BE2C (cell line): ENCODE measurements around the gene POLN.

Experiments used
- DNase-seq: peaks from one replicate; pipeline ENCODE4 v3.0.0-alpha.2; 2020
- H3K27me3 ChIP-seq: fragments of 250-450 bp; sonication (Bioruptor Pico); 2 replicates; pipeline ENCODE4 v1.5.1; 2020; ENCODE audit warnings: mild to moderate bottlenecking
- H3K36me3 ChIP-seq: fragments of 250-450 bp; sonication (Bioruptor Pico); 2 replicates; pipeline ENCODE4 v1.5.1; 2020; ENCODE audit warnings: mild to moderate bottlenecking
- H3K4me1 ChIP-seq: fragments of 250-450 bp; sonication (Bioruptor Pico); 2 replicates; pipeline ENCODE4 v1.5.1; 2020
- H3K4me3 ChIP-seq: 2 replicates; pipeline ENCODE4 v1.5.1; 2011; ENCODE audit warnings: low read depth, low read length
- H3K9me3 ChIP-seq: fragments of 250-450 bp; sonication (Bioruptor Pico); 2 replicates; pipeline ENCODE4 v1.5.1; 2020
- TF ChIP-seq, protein P1 (sequence below): IDR thresholded peaks from 2 replicates; pipeline ENCODE4 v1.5.1; 2012; ENCODE audit warnings: mild to moderate bottlenecking, low read depth, low read length

Gene POLN

DNA sequence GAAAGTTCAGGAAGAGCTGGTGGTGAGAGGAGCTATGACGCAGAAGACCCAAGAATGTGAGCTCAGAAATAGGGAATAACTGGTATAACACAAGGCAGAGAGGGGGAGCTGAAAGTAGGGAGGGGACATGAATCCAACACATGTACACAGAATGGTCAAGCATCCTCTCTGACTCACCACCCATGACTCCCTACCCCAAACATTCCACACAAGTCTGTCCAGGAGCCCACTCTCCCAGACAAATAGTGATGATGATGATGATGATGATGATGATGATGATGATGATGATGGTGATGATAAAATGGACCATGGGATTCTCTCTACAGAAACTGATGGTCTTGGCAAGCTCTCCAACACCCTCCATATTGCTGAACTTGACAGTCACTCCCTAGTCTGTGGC lies 136.4 kb downstream of the POLN start:
- Histone ChIP-seq H3K9me3 (peaks cover 4% of the 10 kb centered on the region), H3K4me1 (no peaks in the 10 kb centered on the region), H3K36me3 (no peaks in the 10 kb centered on the region), H3K27me3 (peaks cover 5% of the 10 kb centered on the region; the same call in 1 of the 2 replicates), H3K4me3 (no peak overlapping the region)
- TF ChIP-seq, protein P1, sequence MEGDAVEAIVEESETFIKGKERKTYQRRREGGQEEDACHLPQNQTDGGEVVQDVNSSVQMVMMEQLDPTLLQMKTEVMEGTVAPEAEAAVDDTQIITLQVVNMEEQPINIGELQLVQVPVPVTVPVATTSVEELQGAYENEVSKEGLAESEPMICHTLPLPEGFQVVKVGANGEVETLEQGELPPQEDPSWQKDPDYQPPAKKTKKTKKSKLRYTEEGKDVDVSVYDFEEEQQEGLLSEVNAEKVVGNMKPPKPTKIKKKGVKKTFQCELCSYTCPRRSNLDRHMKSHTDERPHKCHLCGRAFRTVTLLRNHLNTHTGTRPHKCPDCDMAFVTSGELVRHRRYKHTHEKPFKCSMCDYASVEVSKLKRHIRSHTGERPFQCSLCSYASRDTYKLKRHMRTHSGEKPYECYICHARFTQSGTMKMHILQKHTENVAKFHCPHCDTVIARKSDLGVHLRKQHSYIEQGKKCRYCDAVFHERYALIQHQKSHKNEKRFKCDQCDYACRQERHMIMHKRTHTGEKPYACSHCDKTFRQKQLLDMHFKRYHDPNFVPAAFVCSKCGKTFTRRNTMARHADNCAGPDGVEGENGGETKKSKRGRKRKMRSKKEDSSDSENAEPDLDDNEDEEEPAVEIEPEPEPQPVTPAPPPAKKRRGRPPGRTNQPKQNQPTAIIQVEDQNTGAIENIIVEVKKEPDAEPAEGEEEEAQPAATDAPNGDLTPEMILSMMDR = no peak
- no peak for DNase-seq

DNA sequence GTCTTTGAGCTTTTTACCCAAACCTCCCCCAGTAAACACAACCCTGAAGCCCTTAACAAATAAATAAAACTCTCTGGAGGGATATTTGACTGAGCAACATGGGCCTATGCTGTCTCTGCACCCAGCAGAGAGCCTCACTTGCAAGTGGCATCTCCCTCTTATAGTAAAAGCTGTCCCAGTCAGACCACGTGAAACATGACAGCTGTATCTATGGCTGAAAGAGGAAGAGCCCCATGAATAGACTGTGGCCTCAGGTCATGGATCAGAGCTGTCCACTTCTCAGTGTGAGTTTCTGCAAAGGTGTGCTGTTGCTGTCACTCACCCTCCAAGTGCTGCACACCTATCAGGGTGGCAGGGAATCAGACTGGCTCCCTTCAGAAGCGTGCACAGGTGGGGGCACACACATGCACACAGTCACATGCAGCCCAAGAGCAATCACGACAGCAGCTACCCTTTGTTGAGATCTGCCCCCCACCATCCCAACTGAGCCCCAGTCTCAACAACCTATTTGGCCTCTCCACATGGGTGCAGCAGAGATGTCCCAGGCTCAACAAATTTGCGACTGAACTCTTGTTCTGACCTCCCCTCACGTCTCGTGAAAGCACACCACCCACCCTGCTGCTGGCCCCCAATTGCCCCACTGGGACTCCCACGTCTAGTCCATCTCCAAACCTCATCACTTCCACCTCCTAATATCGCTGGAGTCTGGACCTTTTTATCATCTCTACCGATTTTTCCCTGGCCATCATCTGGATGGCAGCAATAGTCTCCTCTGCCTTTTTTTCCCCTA lies 137.2 kb downstream of the POLN start:
- TF ChIP-seq, protein P1 = no peak
- H3K4me3 ChIP-seq = no peak overlapping the region
- peaks cover 5% of the 10 kb centered on the region; the same call in 1 of the 2 replicates for H3K27me3 ChIP-seq
- DNase-seq = no peak
- H3K4me1 ChIP-seq = no peaks in the 10 kb centered on the region
- H3K9me3 ChIP-seq = peaks cover 4% of the 10 kb centered on the region
- H3K36me3 ChIP-seq = no peaks in the 10 kb centered on the region

DNA sequence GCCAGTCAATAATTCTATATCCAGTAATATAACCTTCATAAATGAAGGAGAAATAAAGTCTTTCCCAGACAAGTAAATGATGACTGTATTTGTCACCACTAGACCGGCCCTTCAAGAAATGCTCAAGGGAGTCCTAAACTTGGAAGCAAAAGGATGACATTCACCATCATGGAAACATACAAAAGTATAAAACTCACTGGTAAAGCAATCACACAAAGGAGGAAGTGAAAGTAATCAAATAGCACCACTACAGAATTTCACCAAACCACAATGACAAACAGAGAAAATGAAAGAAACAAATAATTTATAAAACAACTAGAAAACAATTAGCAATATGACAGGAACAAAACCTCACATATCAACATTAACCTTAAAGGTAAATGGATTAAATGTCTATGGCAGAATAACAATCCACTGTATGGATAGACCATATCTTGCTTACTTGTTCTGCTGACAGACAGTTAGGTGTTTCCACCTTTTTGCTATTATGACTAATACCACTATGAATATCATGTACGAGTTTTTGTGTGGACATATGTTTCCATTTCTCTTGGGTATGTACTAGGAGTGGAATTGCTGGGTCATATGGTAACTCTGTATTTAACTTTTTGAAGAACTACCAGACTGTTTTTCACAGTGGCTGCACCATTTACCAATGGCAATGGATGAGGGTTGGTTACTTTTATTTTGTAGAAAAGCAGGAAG lies 137.9 kb downstream of the POLN start:
- H3K9me3 ChIP-seq = peaks cover 4% of the 10 kb centered on the region
- H3K4me3 ChIP-seq = no peak overlapping the region
- H3K4me1 ChIP-seq = no peaks in the 10 kb centered on the region
- H3K36me3 ChIP-seq = no peaks in the 10 kb centered on the region
- peaks cover 5% of the 10 kb centered on the region; the same call in 1 of the 2 replicates for H3K27me3 ChIP-seq
- TF ChIP-seq, protein P1 = no peak
- DNase-seq = no peak

DNA sequence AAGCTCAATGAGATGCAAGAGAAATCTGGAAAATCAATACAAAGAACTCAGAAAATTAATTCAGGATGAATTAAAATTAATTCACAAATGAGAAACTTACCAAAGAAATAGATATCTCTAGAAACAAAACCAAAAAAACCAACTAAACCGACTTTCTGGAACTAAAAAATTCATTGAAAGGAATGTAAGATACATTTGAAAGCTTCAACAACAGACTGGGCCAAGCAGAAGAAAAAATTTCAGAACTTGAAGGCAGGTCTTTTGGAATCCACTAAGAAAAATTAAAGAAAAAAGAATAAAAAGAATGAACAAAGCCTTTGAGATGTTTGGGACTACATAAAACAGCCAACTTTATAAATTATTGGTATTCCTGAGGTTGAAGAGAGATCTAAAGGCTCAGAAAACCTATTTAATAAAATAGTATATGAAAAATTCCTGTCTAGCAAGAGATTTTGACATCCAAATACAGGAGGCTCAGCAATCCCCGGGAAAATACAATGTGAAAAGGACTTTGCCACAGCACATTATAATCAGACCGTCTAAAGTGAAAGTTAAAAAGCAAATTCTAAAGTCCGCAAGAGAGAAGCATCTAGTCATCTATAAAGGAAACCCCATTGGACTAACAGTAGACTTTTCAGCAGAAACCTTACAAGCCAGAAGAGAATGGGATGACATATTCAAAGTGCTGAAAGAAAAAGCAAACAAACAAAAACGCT lies 138.6 kb downstream of the POLN start:
- TF ChIP-seq, protein P1 = no peak
- peaks cover 5% of the 10 kb centered on the region; the same call in 1 of the 2 replicates for H3K27me3 ChIP-seq

DNA sequence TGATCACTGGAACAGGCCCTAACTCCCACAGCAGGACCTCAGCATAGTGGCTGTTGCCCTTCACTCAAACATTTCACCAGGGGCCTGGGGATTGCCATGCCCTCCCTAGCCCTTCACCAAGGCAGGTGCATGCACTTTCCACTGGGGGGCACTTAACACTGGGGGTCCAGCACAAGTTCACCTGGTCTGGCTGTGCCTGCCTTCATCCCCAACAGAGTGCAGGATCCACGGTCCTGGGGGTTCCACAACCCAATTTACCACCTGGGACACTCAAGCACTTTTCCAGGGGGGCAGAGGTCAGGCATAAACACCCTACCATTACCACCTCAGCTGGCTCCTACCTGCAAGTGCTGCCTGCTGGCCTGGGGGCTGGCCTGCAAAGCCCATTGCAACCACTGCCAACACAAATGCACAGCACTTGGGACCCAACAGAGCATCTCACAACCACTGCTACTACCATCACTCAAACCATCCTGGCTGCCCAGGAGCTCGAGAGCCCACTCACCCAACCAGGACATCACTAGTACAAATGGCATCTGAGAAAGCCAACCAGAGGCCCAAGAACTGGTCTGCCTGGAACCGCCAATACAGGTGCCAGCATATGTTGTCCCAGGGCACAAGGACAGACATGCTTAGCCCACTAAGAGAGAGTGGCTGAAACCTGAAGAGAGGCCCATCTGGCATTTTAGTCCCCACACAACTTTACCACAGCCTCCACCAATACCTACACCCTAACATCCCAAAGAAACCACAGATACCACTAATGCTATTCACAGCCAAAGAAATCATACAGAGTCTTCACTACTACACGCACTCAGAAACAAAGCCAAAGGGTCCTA lies 139.7 kb downstream of the POLN start:
- TF ChIP-seq, protein P1 = no peak
- Histone ChIP-seq H3K27me3 (0 out of 2 replicates have a peak, but pooled peaks cover 5% of the 10 kb centered on the region), H3K9me3 (peaks cover 4% of the 10 kb centered on the region), H3K36me3 (no peaks in the 10 kb centered on the region), H3K4me3 (no peak overlapping the region), H3K4me1 (no peaks in the 10 kb centered on the region)
- no peak for DNase-seq

More for the DNA sequence above, 138.6 kb downstream of the POLN start:
- Histone ChIP-seq H3K4me3 (no peak overlapping the region), H3K4me1 (no peaks in the 10 kb centered on the region), H3K9me3 (peaks cover 4% of the 10 kb centered on the region), H3K36me3 (no peaks in the 10 kb centered on the region)
- no peak for DNase-seq
